HG03521 (cell line): ENCODE measurements around the gene SLC35F1.

Experiments
- ATAC-seq: cut with Tn5 transposase; IDR thresholded peaks from one replicate; pipeline ENCODE4 v1.9.1; 2021; ENCODE audit warnings: mild to moderate bottlenecking, moderate library complexity; ENCODE audit not compliant: unreplicated experiment

SLC35F1 gene

DNA sequence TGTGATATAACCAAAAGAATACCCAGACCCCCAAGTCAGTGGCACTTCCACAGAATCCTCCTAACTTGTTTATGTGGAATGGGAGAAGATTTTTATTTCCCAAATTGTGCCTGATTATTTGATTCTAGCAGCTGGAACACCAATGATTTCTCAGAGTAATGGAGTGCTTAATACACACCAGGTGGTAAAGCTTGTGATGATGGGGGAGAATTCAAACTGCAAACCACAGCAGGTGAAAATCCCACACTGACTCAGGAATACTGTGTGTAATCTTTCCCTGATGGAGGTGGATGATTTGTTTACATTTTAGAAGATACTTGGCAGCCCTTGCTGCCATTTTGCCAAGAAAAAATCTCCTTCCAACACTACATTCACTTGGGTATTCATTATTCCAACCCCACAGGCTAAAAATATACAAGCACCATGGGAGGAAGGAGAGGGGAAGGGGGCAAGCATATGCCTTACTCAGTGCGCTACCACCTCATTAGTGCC is 428.3 kb downstream of the SLC35F1 start:
- no peak for ATAC-seq

DNA sequence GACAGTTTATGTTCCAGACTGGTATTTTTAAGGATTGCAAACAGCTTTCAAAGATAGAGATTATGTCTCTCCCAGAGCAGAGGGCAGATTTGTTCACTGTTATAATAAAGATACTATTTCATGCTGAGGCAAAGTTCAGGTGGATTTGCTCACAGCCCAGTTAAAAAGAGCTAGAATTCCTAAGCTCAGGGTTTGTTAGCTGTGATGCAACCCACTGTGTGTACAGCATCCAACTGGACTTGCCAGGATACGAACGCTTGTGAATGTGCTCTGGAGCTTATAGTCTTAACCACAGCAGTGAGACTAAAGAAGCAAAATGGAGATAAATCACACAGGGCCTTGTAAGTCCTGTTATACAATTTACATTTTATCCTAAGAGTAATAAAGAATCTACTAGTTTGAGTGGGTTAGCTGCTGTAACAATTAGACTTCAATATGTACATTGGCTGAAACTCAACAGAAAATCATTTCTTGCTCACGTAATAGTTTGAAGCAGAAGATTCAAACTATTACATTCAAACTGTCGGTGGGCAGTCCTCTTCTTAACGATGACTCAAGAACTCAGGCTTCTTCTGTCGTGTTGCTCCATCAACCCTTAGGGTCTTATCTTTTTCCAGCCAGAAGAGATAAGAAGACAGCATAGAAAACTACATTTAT is 437.1 kb downstream of the SLC35F1 start:
- no peak for ATAC-seq

DNA sequence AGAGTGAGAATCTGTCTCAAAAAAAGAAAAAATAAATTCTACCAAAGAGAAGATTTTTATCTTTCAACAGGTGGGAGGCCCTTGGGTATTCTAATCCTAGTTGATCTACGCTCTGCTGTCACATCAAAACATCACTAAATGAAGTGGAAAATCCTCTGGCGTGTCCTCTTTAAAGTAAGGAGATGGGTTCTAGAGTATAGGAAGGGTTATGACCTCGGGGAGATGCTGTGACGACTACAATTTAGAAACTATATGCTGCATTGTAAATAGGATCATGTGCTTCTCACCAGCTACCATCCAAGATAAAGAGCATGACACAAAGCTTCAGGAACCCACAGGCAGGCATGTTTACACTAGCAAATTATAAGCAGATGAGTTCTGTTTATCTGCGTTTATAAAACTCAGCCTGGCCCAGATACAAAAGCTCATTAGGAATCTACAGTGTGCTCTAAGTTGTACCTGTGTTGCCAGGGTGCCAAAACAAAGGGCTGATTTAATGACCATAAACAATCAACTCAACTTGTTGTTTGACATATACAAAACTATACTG is 443.9 kb downstream of the SLC35F1 start:
- no peak for ATAC-seq

DNA sequence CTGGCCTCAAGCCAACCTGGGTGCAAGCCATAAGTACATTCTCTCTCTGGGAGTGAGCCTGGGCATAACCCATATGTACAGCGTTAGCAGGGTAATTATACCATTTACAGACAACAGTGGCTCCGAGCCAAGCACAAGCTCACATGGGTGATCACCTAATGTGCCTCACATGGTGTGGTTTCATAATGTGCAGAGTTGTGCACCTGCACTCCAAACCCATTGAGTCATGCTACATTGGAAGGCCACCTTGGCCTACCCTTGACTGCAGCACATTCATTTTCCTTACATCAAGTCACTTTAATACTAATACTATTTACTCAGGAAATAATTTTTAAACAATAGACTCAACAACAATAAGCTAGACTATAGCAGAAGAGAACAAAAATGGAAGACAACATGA is 446.5 kb downstream of the SLC35F1 start:
- ATAC-seq: no peak

DNA sequence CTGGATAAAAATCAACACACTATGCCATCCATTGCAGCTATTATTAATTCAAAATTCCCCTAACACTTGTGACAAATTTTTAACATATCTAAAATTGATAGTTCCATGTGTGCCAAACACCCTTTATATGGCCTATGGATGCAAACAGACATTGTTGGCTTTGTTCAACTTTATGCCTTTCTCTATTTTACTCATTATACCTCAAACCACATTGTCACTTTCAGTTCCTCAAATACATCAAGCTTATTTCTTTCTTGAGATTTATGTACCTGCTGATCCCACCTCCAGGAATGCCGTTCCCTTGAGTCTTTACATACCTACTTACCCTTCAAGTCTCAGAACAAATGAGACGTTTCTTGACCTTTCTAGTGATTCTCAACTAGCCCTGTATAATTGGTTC is 447.6 kb downstream of the SLC35F1 start:
- ATAC-seq: peak; percentile 97

DNA sequence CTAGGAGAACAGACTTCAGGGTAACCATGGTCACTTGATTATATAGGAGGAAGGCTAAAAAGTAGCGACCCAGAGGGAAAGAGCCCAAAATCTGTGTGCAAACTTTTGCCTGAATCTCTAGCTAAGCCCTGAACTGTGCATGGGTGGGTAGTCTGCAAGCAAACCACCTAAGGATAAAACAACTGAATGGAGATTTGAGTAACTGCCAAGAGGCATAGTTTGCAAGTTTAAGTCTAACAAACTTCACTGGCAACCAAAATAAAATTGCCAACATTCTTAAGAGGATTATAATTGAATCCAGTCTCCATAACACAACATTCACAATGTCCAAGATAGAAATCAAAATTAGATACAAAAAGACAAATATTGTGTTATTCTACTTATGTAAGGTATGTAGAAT is 449.0 kb downstream of the SLC35F1 start:
- ATAC-seq: no peak

DNA sequence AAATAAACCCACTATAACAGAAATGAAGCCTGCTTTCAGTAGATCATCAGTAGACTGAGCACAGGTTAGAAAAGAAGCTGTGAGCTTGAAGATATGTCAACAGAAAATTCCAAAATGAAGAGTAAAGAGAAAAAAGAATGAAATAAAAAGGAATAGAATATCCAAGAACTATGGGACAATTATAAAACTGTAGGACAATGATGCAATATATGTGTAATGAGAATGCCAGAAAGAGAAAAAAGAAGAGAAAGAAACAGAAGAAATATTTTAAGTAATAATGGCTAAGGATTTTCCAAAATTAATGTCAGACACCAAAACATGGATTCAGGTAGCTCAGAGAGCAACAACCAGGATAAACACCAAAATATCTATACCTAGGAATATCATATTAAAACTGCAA is 449.6 kb downstream of the SLC35F1 start:
- ATAC-seq: no peak
